Calu3 (cell line): ENCODE measurements around the gene RPTOR. TPM values are rescaled to one million over a fixed set of nuclear protein-coding genes. Genes with fewer than 3 reads are reported as not detected.

Source experiments
- BruUV-seq: library from RNA; stranded (reverse); fragments of 400-500 nt; replicated peaks from 2 replicates; lab custom pipeline; 2021; lab: Mats Ljungman, UMichigan
- CTCF ChIA-PET: fragments of 300-600 bp; sonication (Branson Sonifier 250); formaldehyde crosslinking; loops from one replicate; lab custom pipeline; 2022; ENCODE audit warnings: antibody characterized with exemption; lab: Charles Lee
- DNase-seq: peaks from one replicate; pipeline ENCODE4 v3.0.0; 2022
- H3K27ac Mint-ChIP-seq: one replicate; pipeline ENCODE4 v1.8.0; 2022; ENCODE audit warnings: mixed read lengths; ENCODE audit not compliant: unreplicated experiment
- H3K27me3 Mint-ChIP-seq: one replicate; pipeline ENCODE4 v1.8.0; 2022; ENCODE audit warnings: mixed read lengths; ENCODE audit not compliant: unreplicated experiment
- H3K36me3 Mint-ChIP-seq: one replicate; pipeline ENCODE4 v1.8.0; 2022; ENCODE audit warnings: mild to moderate bottlenecking, moderate library complexity, mixed read lengths; ENCODE audit not compliant: insufficient read depth, unreplicated experiment
- H3K4me1 Mint-ChIP-seq: one replicate; pipeline ENCODE4 v1.8.0; 2022; ENCODE audit warnings: mild to moderate bottlenecking, low read depth, mixed read lengths; ENCODE audit not compliant: unreplicated experiment
- H3K4me3 Mint-ChIP-seq: one replicate; pipeline ENCODE4 v1.8.0; 2022; ENCODE audit warnings: mild to moderate bottlenecking, low read depth, moderate library complexity, mixed read lengths; ENCODE audit not compliant: unreplicated experiment
- H3K9me3 Mint-ChIP-seq: one replicate; pipeline ENCODE4 v1.8.0; 2022; ENCODE audit warnings: low read depth, mixed read lengths; ENCODE audit not compliant: unreplicated experiment
- CTCF ChIP-seq: fragments of 200-600 bp; IDR thresholded peaks from one replicate; pipeline ENCODE4 v1.8.0; 2022; ENCODE audit warnings: antibody characterized with exemption; ENCODE audit not compliant: unreplicated experiment
- intact Hi-C: fragments of 100-400 bp; cut with micrococcal nuclease; formaldehyde crosslinking; loops from one replicate; pipeline ENCODE4 v1.10.0; 2022; ENCODE audit not compliant: unreplicated experiment
- total RNA-seq: library from RNA; stranded (reverse); gene quantifications from 2 replicates; pipeline ENCODE4 v1.2.3, GENCODE V29; 2022

Gene RPTOR
- total RNA-seq, 1 experiment from 2014 or later = 41.8 TPM

- CTCF ChIA-PET = no interaction called here
- Mint-ChIP-seq H3K4me1 (no peaks in the 10 kb centered on the region), H3K27ac (no peak overlapping the region), H3K4me3 (no peak overlapping the region), H3K27me3 (no peaks in the 10 kb centered on the region), H3K9me3 (no peaks in the 10 kb centered on the region), H3K36me3 (peaks cover 17% of the 10 kb centered on the region)
- DNase-seq = no peak
- BruUV-seq = no TSS peak
- intact Hi-C loops = no loop called here
- no peak for TF ChIP-seq CTCF
Observed at GRCh38 chr17:80918731-80919130, 374.1 kb downstream of the RPTOR start.

- DNase-seq = no peak
- no peak overlapping the region for H3K27ac Mint-ChIP-seq
- TF ChIP-seq CTCF = no peak
- no peaks in the 10 kb centered on the region for H3K9me3 Mint-ChIP-seq
- H3K4me1 Mint-ChIP-seq = no peaks in the 10 kb centered on the region
- intact Hi-C loops = no loop called here
- no peak overlapping the region for H3K4me3 Mint-ChIP-seq
- H3K27me3 Mint-ChIP-seq = no peaks in the 10 kb centered on the region
- BruUV-seq = no TSS peak
- H3K36me3 Mint-ChIP-seq = peaks cover 17% of the 10 kb centered on the region
- CTCF ChIA-PET = no interaction called here
Observed at GRCh38 chr17:80919331-80920311, 375.0 kb downstream of the RPTOR start.

GRCh38 chr17:80920441-80920840 lies 375.8 kb downstream of the RPTOR start:
- DNase-seq = no peak
- BruUV-seq = no TSS peak
- intact Hi-C loops = no loop called here
- CTCF ChIA-PET = no interaction called here
- Mint-ChIP-seq H3K27me3 (no peaks in the 10 kb centered on the region), H3K27ac (no peak overlapping the region), H3K9me3 (no peaks in the 10 kb centered on the region), H3K4me1 (no peaks in the 10 kb centered on the region), H3K36me3 (peaks cover 17% of the 10 kb centered on the region), H3K4me3 (no peak overlapping the region)
- TF ChIP-seq CTCF = no peak

GRCh38 chr17:80921159-80921558 lies 376.5 kb downstream of the RPTOR start:
- BruUV-seq = no TSS peak
- H3K4me3 Mint-ChIP-seq = no peak overlapping the region
- peaks cover 17% of the 10 kb centered on the region for H3K36me3 Mint-ChIP-seq
- CTCF ChIA-PET = no interaction called here
- H3K9me3 Mint-ChIP-seq = no peaks in the 10 kb centered on the region
- no peak overlapping the region for H3K27ac Mint-ChIP-seq
- H3K27me3 Mint-ChIP-seq = no peaks in the 10 kb centered on the region
- no peaks in the 10 kb centered on the region for H3K4me1 Mint-ChIP-seq
- DNase-seq = no peak
- no peak for TF ChIP-seq CTCF
- intact Hi-C loops = no loop called here
